ENCODE data around the gene ADAM20.

GRCh38 chr14:70515811-70516210, 19.0 kb downstream of the ADAM20 start:
- TF ChIP-seq POLR2A (IDR thresholded peaks at IDR 0.05; ENCODE audit: low read depth) (no peak), CTCF (IDR thresholded peaks at IDR 0.05) (no peak), POLR2AphosphoS5 (IDR thresholded peaks at IDR 0.05) (no peak)
